Liver (tissue), 9 donors: ENCODE results near the gene KCNJ3. TPM values are rescaled to one million over a fixed set of nuclear protein-coding genes. Genes with fewer than 3 reads are reported as not detected.

Experiments
- DNase-seq: peaks from one replicate; pipeline ENCODE4 v3.0.0-alpha.2; 2017; ENCODE audit warnings: low spot score
- H3K27ac ChIP-seq, 2 donors: one replicate each; pipeline ENCODE4 v1.7.0; 2013; ENCODE audit warnings: inconsistent platforms in 2 of 2, low read length in 2 of 2, control low read depth in 1 of 2, low read depth in 1 of 2, mild to moderate bottlenecking in 1 of 2
- H3K27me3 ChIP-seq, 4 donors: one replicate each; pipeline versions ENCODE4 v1.6.1 to v1.7.0; 2013; ENCODE audit warnings: low read length in 3 of 4, inconsistent platforms in 1 of 4, mild to moderate bottlenecking in 1 of 4, moderate library complexity in 1 of 4; ENCODE audit not compliant: control insufficient read depth in 4 of 4, insufficient read depth in 4 of 4
- H3K36me3 ChIP-seq, 4 donors: one replicate each; pipeline versions ENCODE4 v1.6.1 to v1.7.0; 2013; ENCODE audit warnings: low read length in 3 of 4, mild to moderate bottlenecking in 3 of 4, low read depth in 1 of 4, moderate library complexity in 1 of 4; ENCODE audit not compliant: control insufficient read depth in 4 of 4, insufficient read depth in 3 of 4
- H3K4me1 ChIP-seq, 4 donors: one replicate each; pipeline versions ENCODE4 v1.6.1 to v1.7.0; 2013; ENCODE audit warnings: low read length in 3 of 4, mild to moderate bottlenecking in 3 of 4, moderate library complexity in 1 of 4; ENCODE audit not compliant: control insufficient read depth in 4 of 4, insufficient read depth in 4 of 4
- H3K4me3 ChIP-seq, 3 donors: one replicate each; pipeline versions ENCODE4 v1.6.1 to v1.7.0; 2013; ENCODE audit warnings: low read length in 3 of 3, control low read depth in 1 of 3, low read depth in 1 of 3, mild to moderate bottlenecking in 1 of 3
- H3K9ac ChIP-seq, 2 donors: one replicate each; pipeline ENCODE4 v1.7.0; 2013; ENCODE audit warnings: low read length in 2 of 2, mild to moderate bottlenecking in 2 of 2, moderate library complexity in 2 of 2, control low read depth in 1 of 2, low read depth in 1 of 2
- H3K9me3 ChIP-seq, 4 donors: one replicate each; pipeline versions ENCODE4 v1.6.1 to v1.7.0; 2013; ENCODE audit warnings: low read length in 3 of 4; ENCODE audit not compliant: control insufficient read depth in 4 of 4
- EGR1 ChIP-seq, 2 donors: IDR thresholded peaks; 2 replicates each; pipeline ENCODE4 v1.6.1; 2016 to 2018; ENCODE audit warnings: antibody characterized with exemption in 2 of 2, low read depth in 2 of 2
- FOXA2 ChIP-seq: IDR thresholded peaks from 2 replicates; pipeline ENCODE4 v1.6.1; 2016; ENCODE audit warnings: antibody characterized with exemption
- GABPA ChIP-seq, 2 donors: IDR thresholded peaks in 1 of 2; conservative IDR thresholded peaks in 1 of 2; 2 replicates each; pipeline ENCODE4 v1.6.1; 2016; ENCODE audit warnings: antibody characterized with exemption in 2 of 2, mild to moderate bottlenecking in 1 of 2, moderate library complexity in 1 of 2
- HNF4A ChIP-seq, 2 donors: conservative IDR thresholded peaks; 2 replicates each; pipeline ENCODE4 v1.6.1; 2016; ENCODE audit warnings: antibody characterized with exemption in 2 of 2, mild to moderate bottlenecking in 2 of 2
- JUND ChIP-seq, 2 donors: IDR thresholded peaks; 2 replicates each; pipeline ENCODE4 v1.6.1; 2016; ENCODE audit warnings: antibody characterized with exemption in 2 of 2
- MAX ChIP-seq: IDR thresholded peaks from 2 replicates; pipeline ENCODE4 v1.6.1; 2016; ENCODE audit warnings: antibody characterized with exemption
- NR2F2 ChIP-seq: IDR thresholded peaks from 2 replicates; pipeline ENCODE4 v1.6.1; 2016; ENCODE audit warnings: antibody characterized with exemption
- RAD21 ChIP-seq, 2 donors: IDR thresholded peaks; 2 replicates each; pipeline ENCODE4 v1.6.1; 2016; ENCODE audit warnings: antibody characterized with exemption in 2 of 2, mild to moderate bottlenecking in 2 of 2
- RXRA ChIP-seq, 2 donors: IDR thresholded peaks; 2 replicates each; pipeline ENCODE4 v1.6.1; 2017 to 2018; ENCODE audit warnings: antibody characterized with exemption in 2 of 2, mild to moderate bottlenecking in 1 of 2
- SP1 ChIP-seq: IDR thresholded peaks from 2 replicates; pipeline ENCODE4 v1.6.1; 2018; ENCODE audit warnings: antibody characterized with exemption, mild to moderate bottlenecking
- TAF1 ChIP-seq: conservative IDR thresholded peaks from 2 replicates; pipeline ENCODE4 v1.6.1; 2016; ENCODE audit warnings: antibody characterized with exemption, mild to moderate bottlenecking
- YY1 ChIP-seq: IDR thresholded peaks from 2 replicates; pipeline ENCODE4 v1.6.1; 2016; ENCODE audit warnings: antibody characterized with exemption, mild to moderate bottlenecking
- WGBS: extraction: QIAGEN DNeasy Blood & Tissue Kit; methylation state at CpG from one replicate; pipeline ENCODE4 v1.1.7; 2013; 5-methylcytosine and 5-hydroxymethylcytosine counted together
- polyA plus RNA-seq, 2 donors: library from polyadenylated mRNA; stranded (reverse) in 1 of 2; unstranded in 1 of 2; fragments of 200-250 nt in 1 of 2; fragments of >200 nt in 1 of 2; fragmentation: Nextera tagmentation in 1 of 2; extraction: Ambion mirVana in 1 of 2; gene quantifications; one replicate each; pipeline versions ENCODE4 v1.2.1 to v1.2.3, GENCODE V29; 2013 to 2015
- total RNA-seq, 2 donors: library from RNA; depleted of rRNA; stranded (reverse); fragments of >200 nt; gene quantifications; one replicate each; pipeline ENCODE4 v1.2.3, GENCODE V29; 2014
- TF ChIP-seq, protein P1 (sequence below): IDR thresholded peaks from 2 replicates; pipeline ENCODE4 v1.6.1; 2016; ENCODE audit warnings: antibody characterized with exemption
- TF ChIP-seq, protein P2 (sequence below): fragments of 150-350 bp; IDR thresholded peaks from 2 replicates; pipeline ENCODE4 v1.5.1; 2017; ENCODE audit warnings: improper control_type of control experiment, low read depth, low read length; ENCODE audit not compliant: missing input control
- TF ChIP-seq, protein P3 (sequence below): IDR thresholded peaks from 2 replicates; pipeline ENCODE4 v1.6.1; 2016; ENCODE audit warnings: antibody characterized with exemption, mild to moderate bottlenecking
- donor health status: healthy.
- donor health status: healthy.
- donor health status: healthy.
- donor health status: healthy.
- donor health status: healthy.

Gene KCNJ3
- total and polyA plus RNA-seq, 4 donors, result 0.23 to 1.3 (median 0.43) TPM

- 67% methylated on average over 3 of the region's 3 CpGs for WGBS
- TF ChIP-seq RXRA (IDR thresholded peaks at IDR 0.05), result no peak
- TF ChIP-seq HNF4A (conservative IDR thresholded peaks at IDR 0.05), result no peak
- TF ChIP-seq MAX, result no peak
- TF ChIP-seq, protein P1, sequence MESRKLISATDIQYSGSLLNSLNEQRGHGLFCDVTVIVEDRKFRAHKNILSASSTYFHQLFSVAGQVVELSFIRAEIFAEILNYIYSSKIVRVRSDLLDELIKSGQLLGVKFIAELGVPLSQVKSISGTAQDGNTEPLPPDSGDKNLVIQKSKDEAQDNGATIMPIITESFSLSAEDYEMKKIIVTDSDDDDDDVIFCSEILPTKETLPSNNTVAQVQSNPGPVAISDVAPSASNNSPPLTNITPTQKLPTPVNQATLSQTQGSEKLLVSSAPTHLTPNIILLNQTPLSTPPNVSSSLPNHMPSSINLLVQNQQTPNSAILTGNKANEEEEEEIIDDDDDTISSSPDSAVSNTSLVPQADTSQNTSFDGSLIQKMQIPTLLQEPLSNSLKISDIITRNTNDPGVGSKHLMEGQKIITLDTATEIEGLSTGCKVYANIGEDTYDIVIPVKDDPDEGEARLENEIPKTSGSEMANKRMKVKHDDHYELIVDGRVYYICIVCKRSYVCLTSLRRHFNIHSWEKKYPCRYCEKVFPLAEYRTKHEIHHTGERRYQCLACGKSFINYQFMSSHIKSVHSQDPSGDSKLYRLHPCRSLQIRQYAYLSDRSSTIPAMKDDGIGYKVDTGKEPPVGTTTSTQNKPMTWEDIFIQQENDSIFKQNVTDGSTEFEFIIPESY, result no peak
- no peak for TF ChIP-seq GABPA (IDR thresholded peaks at IDR 0.05 in 1 of 2, conservative IDR thresholded peaks at IDR 0.05 in 1 of 2)
- no peak for TF ChIP-seq SP1
- TF ChIP-seq NR2F2, result no peak
- TF ChIP-seq, protein P2, sequence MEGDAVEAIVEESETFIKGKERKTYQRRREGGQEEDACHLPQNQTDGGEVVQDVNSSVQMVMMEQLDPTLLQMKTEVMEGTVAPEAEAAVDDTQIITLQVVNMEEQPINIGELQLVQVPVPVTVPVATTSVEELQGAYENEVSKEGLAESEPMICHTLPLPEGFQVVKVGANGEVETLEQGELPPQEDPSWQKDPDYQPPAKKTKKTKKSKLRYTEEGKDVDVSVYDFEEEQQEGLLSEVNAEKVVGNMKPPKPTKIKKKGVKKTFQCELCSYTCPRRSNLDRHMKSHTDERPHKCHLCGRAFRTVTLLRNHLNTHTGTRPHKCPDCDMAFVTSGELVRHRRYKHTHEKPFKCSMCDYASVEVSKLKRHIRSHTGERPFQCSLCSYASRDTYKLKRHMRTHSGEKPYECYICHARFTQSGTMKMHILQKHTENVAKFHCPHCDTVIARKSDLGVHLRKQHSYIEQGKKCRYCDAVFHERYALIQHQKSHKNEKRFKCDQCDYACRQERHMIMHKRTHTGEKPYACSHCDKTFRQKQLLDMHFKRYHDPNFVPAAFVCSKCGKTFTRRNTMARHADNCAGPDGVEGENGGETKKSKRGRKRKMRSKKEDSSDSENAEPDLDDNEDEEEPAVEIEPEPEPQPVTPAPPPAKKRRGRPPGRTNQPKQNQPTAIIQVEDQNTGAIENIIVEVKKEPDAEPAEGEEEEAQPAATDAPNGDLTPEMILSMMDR, result no peak
- TF ChIP-seq FOXA2, result no peak
- TF ChIP-seq TAF1, result no peak
- TF ChIP-seq, protein P3, sequence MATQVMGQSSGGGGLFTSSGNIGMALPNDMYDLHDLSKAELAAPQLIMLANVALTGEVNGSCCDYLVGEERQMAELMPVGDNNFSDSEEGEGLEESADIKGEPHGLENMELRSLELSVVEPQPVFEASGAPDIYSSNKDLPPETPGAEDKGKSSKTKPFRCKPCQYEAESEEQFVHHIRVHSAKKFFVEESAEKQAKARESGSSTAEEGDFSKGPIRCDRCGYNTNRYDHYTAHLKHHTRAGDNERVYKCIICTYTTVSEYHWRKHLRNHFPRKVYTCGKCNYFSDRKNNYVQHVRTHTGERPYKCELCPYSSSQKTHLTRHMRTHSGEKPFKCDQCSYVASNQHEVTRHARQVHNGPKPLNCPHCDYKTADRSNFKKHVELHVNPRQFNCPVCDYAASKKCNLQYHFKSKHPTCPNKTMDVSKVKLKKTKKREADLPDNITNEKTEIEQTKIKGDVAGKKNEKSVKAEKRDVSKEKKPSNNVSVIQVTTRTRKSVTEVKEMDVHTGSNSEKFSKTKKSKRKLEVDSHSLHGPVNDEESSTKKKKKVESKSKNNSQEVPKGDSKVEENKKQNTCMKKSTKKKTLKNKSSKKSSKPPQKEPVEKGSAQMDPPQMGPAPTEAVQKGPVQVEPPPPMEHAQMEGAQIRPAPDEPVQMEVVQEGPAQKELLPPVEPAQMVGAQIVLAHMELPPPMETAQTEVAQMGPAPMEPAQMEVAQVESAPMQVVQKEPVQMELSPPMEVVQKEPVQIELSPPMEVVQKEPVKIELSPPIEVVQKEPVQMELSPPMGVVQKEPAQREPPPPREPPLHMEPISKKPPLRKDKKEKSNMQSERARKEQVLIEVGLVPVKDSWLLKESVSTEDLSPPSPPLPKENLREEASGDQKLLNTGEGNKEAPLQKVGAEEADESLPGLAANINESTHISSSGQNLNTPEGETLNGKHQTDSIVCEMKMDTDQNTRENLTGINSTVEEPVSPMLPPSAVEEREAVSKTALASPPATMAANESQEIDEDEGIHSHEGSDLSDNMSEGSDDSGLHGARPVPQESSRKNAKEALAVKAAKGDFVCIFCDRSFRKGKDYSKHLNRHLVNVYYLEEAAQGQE, result no peak
- no peak for TF ChIP-seq EGR1 (IDR thresholded peaks at IDR 0.05; ENCODE audit: low read depth in 2 of 2)
- TF ChIP-seq JUND (IDR thresholded peaks at IDR 0.05), result no peak
- TF ChIP-seq YY1, result no peak
- H3K4me1 ChIP-seq, result peaks cover 0 to 24% (median 16%) of the 10 kb centered on the region in 4 donors
- no peaks in the 10 kb centered on the region for H3K36me3 ChIP-seq
- H3K4me3 ChIP-seq, result no peak overlapping the region
- no peak overlapping the region for H3K9ac ChIP-seq
- H3K27ac ChIP-seq, result no peak overlapping the region
- no peak for DNase-seq
- H3K9me3 ChIP-seq, result no peaks in the 10 kb centered on the region
- no peaks in the 10 kb centered on the region for H3K27me3 ChIP-seq
These were observed 4.7 kb upstream of the KCNJ3 start for GRCh38 chr2:154693741-154694340.

GRCh38 chr2:154694881-154695280 lies 3.6 kb upstream of the KCNJ3 start:
- Histone ChIP-seq H3K4me3 (no peak overlapping the region), H3K9ac (no peak overlapping the region), H3K4me1 (peaks cover 0 to 30% (median 16%) of the 10 kb centered on the region in 4 donors), H3K27ac (no peak overlapping the region), H3K27me3 (no peaks in the 10 kb centered on the region), H3K9me3 (no peaks in the 10 kb centered on the region), H3K36me3 (no peaks in the 10 kb centered on the region)
- TF ChIP-seq RAD21 (IDR thresholded peaks at IDR 0.05), result no peak
- no peak for TF ChIP-seq NR2F2
- no peak for TF ChIP-seq TAF1
- TF ChIP-seq EGR1 (IDR thresholded peaks at IDR 0.05; ENCODE audit: low read depth in 2 of 2), result no peak
- TF ChIP-seq JUND (IDR thresholded peaks at IDR 0.05), result no peak
- TF ChIP-seq, protein P2, result no peak
- no peak for TF ChIP-seq MAX
- 84% methylated on average over 3 of the region's 3 CpGs for WGBS
- no peak for DNase-seq
